Suppressor macrophage treated with lipopolysaccharide for 1 hour (primary cell): ENCODE data around the gene STX3.
"Not testable (repeated sequence)": the region's sequence is repeated elsewhere in the genome, so short reads cannot be mapped to it uniquely, and the experiment has no call there.

ENCODE experiments used
- DNase-seq, 3 donors: peaks; one replicate each; pipeline ENCODE4 v3.0.0-alpha.2; 2020 to 2022

Gene STX3

DNA sequence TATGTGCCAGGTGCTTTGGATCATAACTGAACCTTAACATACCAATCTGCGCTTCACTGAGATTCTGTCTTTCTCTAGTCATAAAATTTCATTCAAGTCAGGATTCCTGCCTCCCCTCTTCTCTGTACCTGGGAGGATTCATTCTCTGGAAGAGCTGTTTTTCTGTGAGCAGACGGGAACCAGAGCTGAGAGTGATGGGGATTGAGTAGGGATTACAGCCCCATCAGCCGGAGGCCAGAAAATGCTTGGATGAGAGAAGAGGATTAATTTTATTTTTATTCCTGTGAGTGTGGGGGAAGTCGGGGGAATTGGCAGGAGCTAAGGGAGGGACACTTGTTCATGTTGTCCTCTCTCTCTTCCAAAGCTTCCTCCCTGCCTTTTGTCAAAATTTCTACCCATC lies 4.7 kb downstream of the STX3 start:
- no peak for DNase-seq

DNA sequence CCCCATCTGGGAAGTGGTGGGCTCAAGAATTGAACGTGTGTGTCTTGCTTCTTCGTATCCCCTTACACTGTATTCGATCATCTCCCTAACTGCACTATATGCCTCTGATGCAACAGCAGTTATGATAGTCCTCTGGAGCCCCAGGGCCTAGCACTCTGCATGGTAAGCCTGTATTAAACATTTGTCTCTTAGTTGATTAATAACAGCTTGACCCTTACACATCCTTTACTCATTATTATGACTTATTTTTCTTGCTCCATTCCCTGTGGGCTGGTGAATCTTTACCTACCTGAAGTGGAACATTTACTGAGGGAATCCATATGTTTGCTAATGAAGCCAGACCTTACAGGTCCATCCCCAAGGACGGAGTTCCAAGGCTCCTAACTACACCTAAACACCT lies 5.6 kb downstream of the STX3 start:
- no peak for DNase-seq

DNA sequence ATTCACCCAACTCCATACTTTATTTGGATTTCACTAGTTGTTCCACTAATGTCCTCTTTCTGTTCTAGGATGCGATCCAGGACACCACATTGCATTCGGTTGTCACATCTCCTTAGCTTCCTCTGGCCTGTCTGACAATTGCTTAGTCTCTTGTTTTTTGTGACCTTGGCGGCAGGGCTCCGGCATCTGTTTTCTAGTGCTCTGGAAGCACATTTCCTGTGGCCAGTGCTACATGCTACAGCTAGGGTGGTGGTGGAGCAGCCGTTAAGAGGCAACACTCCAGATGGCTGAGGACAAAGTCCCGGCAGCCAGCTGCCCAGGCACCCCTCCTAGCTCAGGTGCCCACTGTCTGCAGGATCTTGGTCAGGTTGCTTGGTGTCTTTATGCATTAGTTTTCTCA lies 6.8 kb downstream of the STX3 start:
- DNase-seq: no peak

DNA sequence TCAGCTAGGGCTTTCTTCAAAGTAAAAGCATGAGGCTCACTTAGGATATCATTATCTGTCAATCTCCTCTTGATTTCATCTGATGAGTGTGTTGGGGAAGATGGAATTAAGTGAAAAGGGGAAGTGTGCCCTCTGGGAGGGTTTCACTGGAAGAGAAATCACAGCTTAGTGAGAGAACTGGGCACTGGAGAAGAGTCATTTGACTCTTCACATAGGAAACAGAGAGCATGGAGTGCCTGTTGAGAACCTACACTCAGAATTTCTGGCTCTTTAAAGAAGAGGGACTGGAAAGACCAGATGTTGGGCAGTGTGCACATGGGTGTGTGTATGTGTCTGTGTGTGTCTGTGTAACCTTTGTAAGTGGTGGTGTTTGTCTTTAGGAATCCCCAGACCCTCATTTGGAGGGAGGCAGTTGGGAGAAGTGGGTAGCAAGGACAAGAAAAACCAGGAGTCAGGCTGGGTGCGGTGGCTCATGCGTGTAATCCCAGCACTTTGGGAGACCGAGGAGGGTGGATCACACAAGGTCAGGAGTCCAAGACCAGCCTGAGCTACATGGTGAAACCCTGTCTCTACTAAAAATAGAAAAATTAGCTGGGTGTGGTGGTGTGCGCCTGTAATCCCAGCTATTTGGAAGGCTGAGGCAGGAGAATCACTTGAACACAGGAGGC lies 10.0 kb downstream of the STX3 start:
- DNase-seq: peak; percentile 66 to 78 (median 74)

DNA sequence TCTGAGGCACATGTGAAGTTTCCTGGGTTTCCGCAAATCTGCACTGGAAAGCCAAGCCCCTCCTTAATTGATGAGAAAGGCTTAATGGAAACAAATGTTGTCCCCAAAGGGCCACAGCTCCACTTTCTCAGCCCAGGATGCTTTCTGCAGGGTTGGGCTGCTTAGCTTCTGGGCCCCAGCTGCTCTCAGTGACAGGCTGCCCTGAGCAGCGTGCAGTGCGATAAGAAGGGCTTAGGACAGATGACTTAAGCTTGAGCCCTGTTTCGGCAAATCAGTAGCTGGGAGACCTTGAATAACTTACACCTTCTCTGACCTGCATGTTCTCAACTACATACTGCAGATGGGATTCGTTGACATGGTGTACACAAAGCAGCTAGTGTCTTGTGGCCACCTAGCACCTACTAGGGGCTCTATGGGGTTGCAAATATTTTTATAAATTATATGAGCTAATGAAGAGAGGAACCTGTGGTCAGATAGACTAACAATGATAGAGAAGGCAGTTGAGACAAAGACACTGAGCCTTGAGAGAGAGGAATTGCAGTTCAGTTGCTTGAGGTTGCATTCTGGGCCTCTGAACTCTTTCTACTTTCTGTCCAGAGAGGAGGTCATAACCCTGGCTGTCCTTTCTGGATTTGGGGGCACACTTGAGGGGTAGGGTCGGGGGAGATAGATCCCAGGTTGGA lies 11.5 kb downstream of the STX3 start:
- DNase-seq: no peak

DNA sequence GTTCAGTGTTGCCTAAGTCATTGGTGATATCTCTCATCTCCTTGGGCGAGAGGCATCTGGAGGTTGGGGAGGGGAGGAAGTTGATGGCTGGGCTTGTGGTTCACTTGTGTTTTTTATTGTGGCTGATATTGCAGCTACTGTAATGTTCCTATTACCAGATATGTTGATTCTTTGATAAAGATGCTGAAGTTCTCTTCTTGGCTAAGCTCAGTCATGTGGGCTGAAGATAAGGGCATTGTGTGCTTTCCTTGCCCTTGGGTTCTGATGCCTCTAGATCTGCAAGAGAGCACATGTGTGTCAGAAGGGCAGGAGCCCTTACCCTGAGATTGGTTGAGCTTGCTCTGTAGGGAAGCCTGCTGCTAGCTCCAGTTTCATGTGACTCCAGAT lies 12.0 kb downstream of the STX3 start:
- DNase-seq: no peak

DNA sequence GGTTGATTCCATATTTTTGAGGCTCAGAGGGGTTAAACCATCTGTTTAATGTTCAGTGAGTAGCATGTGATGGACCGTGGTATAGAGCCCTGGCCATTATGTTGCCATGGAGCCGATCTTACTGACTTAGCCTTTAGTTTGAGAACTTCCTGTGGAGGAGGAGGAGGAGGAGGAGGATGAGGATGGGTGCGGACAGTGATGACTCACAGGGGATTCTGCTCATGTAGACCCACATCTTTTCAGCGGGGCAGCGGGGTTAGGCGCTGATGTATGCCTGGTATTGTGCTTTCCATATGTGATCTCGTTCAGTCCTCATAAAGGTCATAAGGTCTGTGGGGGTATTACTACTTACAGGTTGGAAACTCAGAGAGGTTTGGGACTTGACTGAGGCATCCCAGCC lies 13.9 kb downstream of the STX3 start:
- peak; percentile 62 to 75 (median 73) for DNase-seq

DNA sequence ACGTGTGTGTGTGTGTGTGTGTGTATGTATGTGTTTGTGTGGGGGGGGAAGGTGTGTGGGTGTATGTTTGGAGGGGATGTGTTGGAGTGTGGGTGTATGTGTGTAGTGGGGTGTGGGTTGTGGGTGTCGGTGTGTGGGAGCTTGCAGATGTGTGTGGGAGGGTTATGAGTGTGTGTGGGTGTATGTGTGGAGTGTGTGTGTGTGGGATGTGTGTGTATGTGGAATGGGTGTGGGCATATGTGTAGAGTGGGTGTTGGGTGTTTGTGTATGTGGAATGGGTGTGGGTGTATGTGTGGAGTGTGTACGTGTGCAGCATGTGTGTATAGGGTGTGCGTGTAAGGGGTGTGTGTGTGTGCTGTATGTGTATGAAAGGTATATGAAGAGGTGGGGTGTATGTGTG lies 14.7 kb downstream of the STX3 start:
- no peak for DNase-seq

DNA sequence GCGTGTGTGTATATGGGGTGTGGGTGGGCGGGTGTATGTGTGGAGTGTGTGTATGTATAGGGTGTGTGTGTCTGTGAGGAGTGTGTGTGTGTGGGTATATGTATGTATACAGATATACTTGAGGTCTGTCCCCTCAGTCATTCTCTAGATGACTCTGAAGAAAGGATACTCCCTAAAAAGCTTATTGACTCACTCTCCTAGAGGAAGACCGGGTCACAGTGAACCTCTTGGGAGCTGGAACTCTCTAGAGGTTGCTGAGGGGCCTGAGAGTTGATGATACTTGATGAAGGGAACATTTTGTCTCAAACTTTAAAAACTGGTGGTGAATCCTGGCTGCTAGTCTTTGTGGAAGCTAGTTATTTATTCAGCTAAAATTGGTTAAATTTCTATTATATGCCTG lies 15.1 kb downstream of the STX3 start:
- DNase-seq: peak; percentile 22 to 58 (median 46)

DNA sequence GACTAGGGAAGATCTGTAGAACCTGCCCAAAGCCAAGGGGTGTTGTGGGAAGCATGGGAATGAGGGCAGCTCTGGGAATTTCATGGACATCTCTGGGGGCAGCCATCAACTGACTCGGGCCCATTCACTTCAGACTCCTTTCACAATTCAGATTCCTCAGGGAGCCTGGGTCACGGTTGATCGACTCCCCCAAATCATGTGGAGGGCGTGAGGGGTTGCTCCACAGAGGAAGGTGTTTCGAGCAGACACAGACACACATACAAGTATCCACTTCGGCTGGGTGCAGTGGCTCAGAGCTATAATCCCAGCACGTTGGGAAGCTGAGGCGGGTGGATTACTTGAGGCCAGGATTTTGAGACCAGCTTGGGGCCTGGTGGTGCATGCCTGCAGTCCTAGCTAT lies 15.7 kb downstream of the STX3 start:
- DNase-seq: no peak

DNA sequence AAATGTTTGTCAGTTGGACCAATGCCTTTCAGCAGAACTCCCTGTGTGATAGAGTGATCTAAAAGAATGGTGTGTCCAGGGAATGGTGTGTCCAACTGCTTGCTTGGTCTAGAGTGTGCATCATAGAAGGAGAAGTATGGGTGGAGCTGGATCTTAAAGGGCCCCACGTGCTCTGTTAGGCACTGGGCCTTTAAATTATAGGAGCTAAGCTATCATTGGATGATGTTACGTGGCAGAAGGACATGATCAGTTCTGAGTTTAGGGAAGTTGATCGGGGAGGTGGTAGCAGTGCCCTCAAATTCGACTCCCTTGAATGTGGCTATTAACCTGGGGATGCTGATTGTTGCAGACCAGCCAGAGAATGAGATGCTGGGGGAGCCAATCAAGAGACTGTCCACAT lies 16.4 kb downstream of the STX3 start:
- DNase-seq: no peak

DNA sequence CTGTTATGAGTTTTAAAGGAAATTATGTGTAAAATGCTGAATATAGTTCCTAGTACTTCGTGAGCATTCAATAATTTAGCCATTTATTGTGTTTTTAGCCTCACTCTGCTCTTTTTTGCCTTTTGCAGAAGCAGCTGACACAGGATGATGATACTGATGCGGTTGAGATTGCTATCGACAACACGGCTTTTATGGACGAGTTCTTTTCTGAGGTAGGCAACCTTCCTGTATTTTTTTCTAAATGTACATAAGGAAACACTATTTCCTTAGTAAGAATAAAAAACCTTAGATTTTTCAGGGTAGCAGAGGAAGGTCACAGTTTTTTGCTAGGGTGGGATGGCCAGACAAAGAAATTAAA lies 17.9 kb downstream of the STX3 start:
- no peak for DNase-seq

DNA sequence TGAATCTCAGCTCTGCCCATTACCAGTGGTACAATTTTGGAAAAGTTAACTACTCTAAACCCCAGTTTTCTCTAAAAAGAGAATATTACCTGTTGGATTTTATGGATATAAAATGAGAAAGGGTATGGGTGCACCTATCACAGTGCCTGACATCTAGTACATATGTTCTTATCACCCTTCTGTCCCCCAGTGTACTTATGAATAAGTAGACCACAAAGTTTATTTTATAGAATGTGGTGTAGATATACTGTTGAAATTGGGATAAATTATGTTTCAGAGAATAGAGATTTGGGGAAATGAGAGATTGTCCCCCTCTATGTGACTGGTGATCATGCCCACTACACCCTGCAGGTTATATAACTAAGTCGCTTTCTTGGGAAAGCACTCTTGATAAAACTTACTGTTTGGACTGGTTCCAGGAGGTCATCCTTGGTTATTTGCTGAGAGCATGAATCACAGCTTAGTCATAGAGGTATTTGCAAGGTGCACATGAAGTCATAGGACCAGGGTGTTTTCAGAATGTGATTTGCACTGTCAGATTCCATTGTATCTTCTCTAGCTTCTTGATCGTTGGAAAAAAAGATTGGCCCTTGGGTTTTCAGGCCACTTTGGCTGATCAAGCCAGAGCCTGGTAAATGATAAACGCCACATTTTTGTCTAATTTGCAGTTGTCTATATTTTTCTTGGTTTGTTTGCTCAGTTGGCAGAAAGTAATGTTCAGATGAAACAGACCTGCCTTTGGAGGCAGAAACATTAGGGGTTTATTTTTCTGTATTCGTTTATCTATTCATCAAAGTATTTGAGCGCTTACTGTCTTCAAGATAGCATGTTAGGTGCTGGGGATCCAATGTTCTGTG lies 21.3 kb downstream of the STX3 start:
- peak in 1 of 3 donors; percentile 14 for DNase-seq

DNA sequence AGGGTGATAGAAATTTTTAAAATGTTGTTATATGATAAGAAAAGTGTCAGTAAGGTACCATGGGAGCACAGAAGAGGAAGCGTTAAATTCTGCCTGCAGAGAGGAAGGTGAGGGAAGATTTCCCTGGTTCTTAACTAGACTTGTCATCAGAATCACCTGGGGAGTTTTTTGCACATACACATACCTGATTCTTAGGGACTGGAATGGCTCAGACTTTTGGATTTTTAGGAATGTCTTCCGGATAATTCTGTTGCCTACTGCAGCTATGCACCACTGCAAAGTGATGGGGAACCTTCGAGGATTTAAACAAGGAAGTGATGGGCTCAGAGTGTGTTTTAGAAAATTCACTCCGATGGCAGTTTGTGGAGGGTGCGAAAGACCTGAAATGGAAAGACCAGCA lies 21.9 kb downstream of the STX3 start:
- DNase-seq: no peak

DNA sequence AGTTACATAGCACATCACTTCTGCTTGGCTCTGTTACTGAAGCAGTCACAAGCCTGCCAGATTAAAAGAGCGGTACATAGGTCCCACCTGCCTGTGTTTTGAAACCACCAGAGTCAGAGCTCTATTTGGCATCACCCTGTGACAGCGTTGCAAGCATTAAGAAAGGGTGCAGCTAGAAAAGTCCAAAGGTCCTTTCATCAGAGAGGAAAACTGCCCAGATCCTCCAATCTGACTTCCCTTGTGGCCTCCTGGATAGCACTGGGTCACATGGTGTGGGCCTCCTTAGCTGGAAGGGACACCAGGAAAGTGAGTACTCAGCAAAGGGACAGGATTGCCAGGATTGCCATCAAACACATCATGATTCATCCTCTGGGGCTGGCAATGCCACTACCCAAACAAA lies 22.9 kb downstream of the STX3 start:
- DNase-seq: peak; percentile 39 to 43 (median 40)

DNA sequence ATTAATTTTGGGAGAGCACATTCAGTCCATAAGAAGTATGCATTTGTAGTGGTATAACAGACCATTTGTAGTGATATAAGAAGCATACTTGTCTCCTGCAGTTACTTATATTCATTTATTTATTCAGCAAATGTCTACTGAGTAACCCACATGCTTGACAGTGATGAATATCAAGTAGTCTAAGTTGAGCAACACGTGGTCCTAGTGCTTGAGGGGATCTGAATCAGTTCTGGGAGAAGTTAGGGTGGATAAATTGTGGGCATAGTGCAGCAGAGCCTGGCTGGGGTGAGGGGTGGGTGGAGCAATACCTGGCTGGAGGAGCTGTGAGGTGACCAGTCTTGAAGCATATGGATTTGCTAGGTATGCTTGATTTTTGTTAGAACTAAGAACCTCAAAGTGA lies 24.3 kb downstream of the STX3 start:
- DNase-seq: no peak

DNA sequence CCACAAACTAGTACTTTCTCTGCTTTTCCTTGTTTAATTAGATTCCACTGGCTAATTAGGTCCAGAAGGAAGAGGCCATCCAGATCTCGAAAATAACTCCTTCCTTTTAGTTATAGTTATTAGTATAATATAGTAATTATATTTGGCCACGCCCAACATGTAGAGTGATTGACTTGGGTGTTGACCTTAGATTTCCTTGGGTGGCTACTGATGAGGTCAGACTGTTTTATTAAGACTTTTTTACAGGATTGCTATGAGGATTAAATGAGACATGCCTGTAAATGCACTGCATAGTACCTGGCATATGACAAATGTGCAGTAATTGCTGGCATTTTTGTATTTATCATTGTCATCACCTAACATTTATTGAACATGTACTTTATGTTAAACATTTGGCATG lies 26.9 kb downstream of the STX3 start:
- no peak for DNase-seq

DNA sequence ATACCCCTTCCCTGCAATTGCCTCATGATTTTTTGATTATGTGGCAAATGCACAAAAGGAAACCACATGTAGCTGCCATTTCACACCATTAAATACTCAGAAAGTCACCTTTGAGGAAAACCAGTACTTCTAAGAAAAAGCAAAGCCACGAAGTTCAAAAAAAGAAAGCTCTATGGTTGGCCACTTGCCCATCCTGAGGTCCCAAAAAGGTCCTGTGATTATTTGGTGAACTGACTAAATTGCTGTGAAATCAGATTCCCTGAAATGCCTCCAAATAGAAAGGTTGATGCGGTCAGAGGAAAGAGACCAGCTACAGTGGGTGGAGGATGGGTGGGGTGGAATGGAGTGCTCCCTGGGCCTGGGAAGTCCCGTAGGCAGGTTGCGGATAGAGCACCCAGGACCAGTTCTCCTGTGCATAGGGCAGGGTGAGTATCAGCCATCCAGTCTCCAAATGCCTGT lies 28.5 kb downstream of the STX3 start:
- DNase-seq: no peak

DNA sequence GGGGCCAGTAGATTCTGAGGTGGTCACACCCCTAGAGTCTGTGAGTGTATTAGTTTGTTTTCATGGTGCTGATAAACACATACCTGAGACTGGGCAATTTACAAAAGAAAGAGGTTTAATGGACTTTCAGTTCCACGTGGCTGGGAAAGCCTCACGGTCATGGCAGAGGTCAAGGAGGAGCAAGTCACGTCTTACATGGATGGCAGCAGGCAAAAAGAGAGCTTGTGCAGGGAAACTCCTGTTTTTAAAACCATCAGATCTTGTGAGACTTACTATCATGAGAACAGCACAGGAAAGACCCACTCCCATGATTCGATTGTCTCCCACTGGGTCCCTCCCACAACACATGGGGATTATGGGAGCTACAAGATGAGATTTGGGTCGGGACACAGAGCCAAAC lies 29.3 kb downstream of the STX3 start:
- not testable (repeated sequence) for DNase-seq

DNA sequence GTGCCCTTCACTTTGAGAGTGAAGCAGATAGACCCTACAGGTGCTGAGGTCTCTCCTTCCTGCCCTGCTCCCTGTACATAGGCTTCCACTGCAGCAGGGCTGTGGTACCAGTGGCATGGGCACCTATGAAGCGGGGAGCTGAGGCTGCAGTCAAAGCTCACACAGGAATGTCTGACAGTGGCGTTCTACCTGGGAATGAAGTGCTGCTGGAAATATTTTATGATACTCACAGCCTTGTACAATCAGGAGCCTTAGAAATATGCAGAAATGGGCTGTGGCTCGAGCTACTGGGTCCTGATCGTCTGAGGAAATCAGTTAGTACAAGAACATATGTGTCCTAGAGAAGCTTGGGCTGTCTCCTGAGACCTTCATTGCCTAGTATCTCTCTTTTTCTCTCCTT lies 30.6 kb downstream of the STX3 start:
- no peak for DNase-seq

DNA sequence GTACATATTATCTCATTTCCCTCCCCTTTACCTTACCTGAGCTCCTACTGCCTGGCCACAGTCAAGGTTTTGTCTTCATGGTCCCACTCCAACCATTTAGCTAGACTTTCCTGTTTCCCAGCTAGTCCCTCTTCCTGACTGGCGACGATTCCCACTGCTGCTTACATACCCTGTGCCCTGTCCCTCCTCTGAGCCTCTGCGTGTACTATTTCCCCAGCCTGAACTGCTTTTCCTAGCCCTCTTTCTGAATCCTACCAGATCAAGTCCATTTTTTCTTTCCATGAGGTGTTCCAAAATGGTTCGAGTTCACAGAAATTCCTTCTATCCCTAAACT lies 32.0 kb downstream of the STX3 start:
- no peak for DNase-seq

DNA sequence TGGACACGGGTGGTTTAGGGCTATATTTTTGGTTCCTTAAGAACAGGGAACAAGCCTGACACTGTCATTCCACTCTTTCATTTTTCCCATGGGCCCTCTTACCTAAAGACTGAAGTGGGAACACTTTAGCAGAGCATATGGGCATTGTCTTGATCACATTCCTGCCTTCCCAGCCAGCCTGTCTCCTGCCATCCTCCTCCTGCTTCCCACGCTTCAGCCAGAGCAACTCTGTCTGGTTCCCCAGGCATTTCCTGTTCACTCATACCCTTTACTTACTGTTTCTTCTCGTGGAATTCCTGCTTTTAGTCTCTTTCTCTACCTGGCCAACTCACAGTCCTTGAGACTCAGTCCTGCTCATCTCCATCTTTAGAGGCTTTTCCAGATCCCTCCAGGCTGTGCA lies 32.6 kb downstream of the STX3 start:
- DNase-seq: no peak

DNA sequence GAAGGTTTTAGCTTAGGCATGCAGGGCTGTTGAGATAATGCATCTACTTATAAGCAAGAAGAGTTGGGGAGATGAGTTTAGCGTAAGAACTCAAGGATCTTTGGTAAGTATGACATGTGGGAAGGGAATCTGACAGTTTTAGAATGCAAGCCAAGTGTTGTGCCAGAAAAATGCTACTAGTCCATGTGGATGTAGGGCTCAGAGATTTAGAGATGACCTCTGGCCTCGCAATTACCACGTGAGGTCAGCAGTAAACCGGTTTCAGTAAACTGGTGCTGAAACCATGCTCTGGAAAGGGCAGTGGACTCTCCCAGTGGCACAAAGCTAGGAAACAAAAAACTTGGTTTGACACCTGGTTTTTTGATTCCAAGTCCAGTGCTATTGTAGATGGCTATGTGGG lies 36.5 kb downstream of the STX3 start:
- no peak for DNase-seq

DNA sequence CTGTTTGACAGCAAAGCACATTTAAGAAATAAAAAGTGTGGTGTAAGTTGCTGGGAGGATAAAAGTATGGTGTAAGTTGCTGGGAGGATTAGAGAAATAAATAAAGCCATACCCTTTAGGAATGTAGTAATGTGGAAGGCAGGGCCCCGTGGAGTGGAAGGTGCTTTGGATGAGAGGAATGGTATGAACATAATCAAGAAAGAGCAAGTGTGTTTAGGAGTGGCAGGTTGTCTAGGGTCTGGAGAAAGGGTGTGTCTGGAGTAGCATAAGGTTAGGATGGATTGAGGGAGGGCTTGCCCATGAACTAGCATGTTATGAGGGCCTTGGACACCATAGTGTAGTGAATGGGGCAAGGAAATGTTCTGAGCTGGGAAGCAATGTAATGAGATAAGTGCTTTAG lies 37.3 kb downstream of the STX3 start:
- DNase-seq: no peak
